Sigmoid colon (tissue), 7 donors: ENCODE measurements around the gene VEGFA. TPM values are rescaled to one million over a fixed set of nuclear protein-coding genes. Genes with fewer than 3 reads are reported as not detected.

ENCODE experiments used
- DNase-seq: peaks from one replicate; pipeline ENCODE4 v3.0.0-alpha.2; 2019
- H3K27ac ChIP-seq, 4 donors: fragments of 200-600 bp; sonication (generic); one replicate each; pipeline ENCODE4 v1.5.1; 2016 to 2019; ENCODE audit warnings: mild to moderate bottlenecking in 1 of 4
- H3K27me3 ChIP-seq, 3 donors: fragments of 200-600 bp; sonication (generic); one replicate each; pipeline ENCODE4 v1.5.1; 2019; ENCODE audit warnings: mild to moderate bottlenecking in 1 of 3
- H3K36me3 ChIP-seq, 4 donors: fragments of 200-600 bp; sonication (generic); one replicate each; pipeline ENCODE4 v1.5.1; 2016 to 2019
- H3K4me1 ChIP-seq, 4 donors: fragments of 200-600 bp; sonication (generic); one replicate each; pipeline ENCODE4 v1.5.1; 2017 to 2019
- H3K4me3 ChIP-seq, 4 donors: fragments of 200-600 bp; sonication (generic); one replicate each; pipeline ENCODE4 v1.5.1; 2017 to 2019; ENCODE audit warnings: mild to moderate bottlenecking in 2 of 4, moderate library complexity in 1 of 4
- H3K9me3 ChIP-seq, 4 donors: fragments of 200-600 bp in 3 of 4; sonication (generic) in 3 of 4; one replicate each; pipeline versions ENCODE4 v1.5.1 to v1.6.1; 2013 to 2019
- EP300 ChIP-seq, 4 donors: sonication (generic); formaldehyde crosslinking; IDR thresholded peaks; one replicate each; pipeline ENCODE4 v1.6.1; 2017; ENCODE audit warnings: antibody characterized with exemption in 4 of 4
- POLR2A ChIP-seq, 2 donors: fragments of 450-650 bp; IDR thresholded peaks; one replicate each; pipeline ENCODE4 v1.6.1; 2016; ENCODE audit warnings: antibody characterized with exemption in 2 of 2, mild to moderate bottlenecking in 2 of 2, moderate library complexity in 2 of 2
- POLR2AphosphoS5 ChIP-seq, 4 donors: sonication (generic); formaldehyde crosslinking; IDR thresholded peaks; one replicate each; pipeline ENCODE4 v1.6.1; 2017; ENCODE audit warnings: antibody characterized with exemption in 4 of 4
- WGBS, 2 donors: extraction: QIAGEN DNeasy Blood & Tissue Kit; methylation state at CpG; one replicate each; pipeline ENCODE4 v1.1.7; 2013; 5-methylcytosine and 5-hydroxymethylcytosine counted together
- intact Hi-C: fragments of 100-400 bp; cut with DNase I; formaldehyde crosslinking; loops from one replicate; pipeline ENCODE4 v1.15.1; 2023
- polyA plus RNA-seq, 3 donors: library from polyadenylated mRNA; stranded (reverse); fragments of 200-250 nt; gene quantifications; one replicate each; pipeline ENCODE4 v1.2.3, GENCODE V29; 2013
- total RNA-seq, 4 donors: library from RNA; depleted of rRNA; stranded (reverse); fragments of >200 nt; gene quantifications; one replicate each; pipeline ENCODE4 v1.1.0, GENCODE V29; 2016
- TF ChIP-seq, protein P1 (sequence below), 4 experiments: fragments of 450-650 bp in 3 of 4; fragments of 200-600 bp in 1 of 4; IDR thresholded peaks; one replicate each; pipeline ENCODE4 v1.5.1; 2016 to 2019; ENCODE audit warnings: antibody characterized with exemption in 4 of 4, mild to moderate bottlenecking in 3 of 4, moderate library complexity in 2 of 4
- donor health status: healthy with polysubstance abuse.
- donor health status: Bipolar disorder and iron deficiency.
- donor health status: healthy.

The VEGFA gene
- total and polyA plus RNA-seq, 7 donors: 11.1 to 111 (median 34.2) TPM

GRCh38 chr6:43734294-43734665, 35.7 kb upstream of the VEGFA start:
- intact Hi-C loops: no loop called here

GRCh38 chr6:43735642-43736199, 34.3 kb upstream of the VEGFA start:
- H3K9me3 ChIP-seq: peaks cover 0 to 5% (median 0%) of the 10 kb centered on the region in 4 donors
- H3K27me3 ChIP-seq: no peaks in the 10 kb centered on the region
- H3K4me3 ChIP-seq: no peak overlapping the region
- H3K4me1 ChIP-seq: no peaks in the 10 kb centered on the region
- WGBS, 2 donors: 89 to 92% methylated on average over 2 of the region's 2 CpGs
- TF ChIP-seq POLR2A (IDR thresholded peaks at IDR 0.05) (no peak), EP300 (IDR thresholded peaks at IDR 0.05) (no peak), POLR2AphosphoS5 (IDR thresholded peaks at IDR 0.05) (no peak)
- TF ChIP-seq, protein P1, sequence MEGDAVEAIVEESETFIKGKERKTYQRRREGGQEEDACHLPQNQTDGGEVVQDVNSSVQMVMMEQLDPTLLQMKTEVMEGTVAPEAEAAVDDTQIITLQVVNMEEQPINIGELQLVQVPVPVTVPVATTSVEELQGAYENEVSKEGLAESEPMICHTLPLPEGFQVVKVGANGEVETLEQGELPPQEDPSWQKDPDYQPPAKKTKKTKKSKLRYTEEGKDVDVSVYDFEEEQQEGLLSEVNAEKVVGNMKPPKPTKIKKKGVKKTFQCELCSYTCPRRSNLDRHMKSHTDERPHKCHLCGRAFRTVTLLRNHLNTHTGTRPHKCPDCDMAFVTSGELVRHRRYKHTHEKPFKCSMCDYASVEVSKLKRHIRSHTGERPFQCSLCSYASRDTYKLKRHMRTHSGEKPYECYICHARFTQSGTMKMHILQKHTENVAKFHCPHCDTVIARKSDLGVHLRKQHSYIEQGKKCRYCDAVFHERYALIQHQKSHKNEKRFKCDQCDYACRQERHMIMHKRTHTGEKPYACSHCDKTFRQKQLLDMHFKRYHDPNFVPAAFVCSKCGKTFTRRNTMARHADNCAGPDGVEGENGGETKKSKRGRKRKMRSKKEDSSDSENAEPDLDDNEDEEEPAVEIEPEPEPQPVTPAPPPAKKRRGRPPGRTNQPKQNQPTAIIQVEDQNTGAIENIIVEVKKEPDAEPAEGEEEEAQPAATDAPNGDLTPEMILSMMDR (IDR thresholded peaks at IDR 0.05): no peak
- H3K36me3 ChIP-seq: no peaks in the 10 kb centered on the region
- H3K27ac ChIP-seq: no peak overlapping the region
- DNase-seq: peak; percentile 36
- intact Hi-C loops: no loop called here

More at GRCh38 chr6:43734294-43734665, 35.7 kb upstream of the VEGFA start:
- Histone ChIP-seq H3K36me3 (no peaks in the 10 kb centered on the region), H3K9me3 (peaks cover 0 to 14% (median 0%) of the 10 kb centered on the region in 4 donors), H3K27ac (no peak overlapping the region), H3K4me1 (no peaks in the 10 kb centered on the region), H3K4me3 (no peak overlapping the region), H3K27me3 (no peaks in the 10 kb centered on the region)
- no peak for DNase-seq
- TF ChIP-seq, protein P1 (IDR thresholded peaks at IDR 0.05): no peak
- TF ChIP-seq POLR2A (IDR thresholded peaks at IDR 0.05) (no peak), POLR2AphosphoS5 (IDR thresholded peaks at IDR 0.05) (no peak), EP300 (IDR thresholded peaks at IDR 0.05) (no peak)
- WGBS, 2 donors: 74 to 91% methylated on average over 3 of the region's 3 CpGs

DNA sequence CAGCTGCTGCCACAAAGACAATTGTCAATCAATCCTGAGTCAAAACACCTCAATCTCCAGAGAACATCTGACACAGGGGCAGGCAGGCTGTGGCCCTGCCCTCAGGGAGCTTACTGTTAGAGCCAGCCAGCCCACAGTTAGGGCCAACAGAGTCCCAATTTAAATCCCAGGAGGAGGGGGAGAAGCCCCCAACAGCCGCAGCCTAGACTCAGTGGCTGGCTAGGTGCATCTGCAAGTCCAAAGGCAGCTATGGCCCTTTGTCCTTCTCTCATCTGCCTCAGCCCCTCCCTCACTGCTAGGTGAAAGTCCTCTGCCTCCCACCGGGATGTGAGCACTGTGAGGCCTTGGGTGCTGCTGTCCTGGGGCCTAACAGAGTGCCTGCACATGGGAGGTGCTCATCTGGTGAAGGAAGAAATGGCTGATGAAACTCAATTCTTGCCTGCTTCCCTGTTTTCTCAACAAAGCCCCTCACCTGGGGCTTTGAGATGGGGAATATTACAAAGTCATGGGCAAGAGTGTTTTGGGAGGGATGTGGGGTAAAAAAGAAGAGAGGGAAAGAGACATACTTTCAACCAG, 33.7 kb upstream of the VEGFA start:
- Histone ChIP-seq H3K4me3 (no peak overlapping the region), H3K9me3 (peaks cover 0 to 2% (median 0%) of the 10 kb centered on the region in 4 donors), H3K4me1 (no peaks in the 10 kb centered on the region), H3K36me3 (no peaks in the 10 kb centered on the region), H3K27ac (no peak overlapping the region), H3K27me3 (no peaks in the 10 kb centered on the region)
- WGBS, 2 donors: 71 to 88% methylated on average over 2 of the region's 2 CpGs
- DNase-seq: peak; percentile 50
- intact Hi-C loops: no loop called here
- TF ChIP-seq, protein P1 (IDR thresholded peaks at IDR 0.05): no peak
- TF ChIP-seq EP300 (IDR thresholded peaks at IDR 0.05): no peak
- no peak for TF ChIP-seq POLR2A (IDR thresholded peaks at IDR 0.05)
- no peak for TF ChIP-seq POLR2AphosphoS5 (IDR thresholded peaks at IDR 0.05)

DNA sequence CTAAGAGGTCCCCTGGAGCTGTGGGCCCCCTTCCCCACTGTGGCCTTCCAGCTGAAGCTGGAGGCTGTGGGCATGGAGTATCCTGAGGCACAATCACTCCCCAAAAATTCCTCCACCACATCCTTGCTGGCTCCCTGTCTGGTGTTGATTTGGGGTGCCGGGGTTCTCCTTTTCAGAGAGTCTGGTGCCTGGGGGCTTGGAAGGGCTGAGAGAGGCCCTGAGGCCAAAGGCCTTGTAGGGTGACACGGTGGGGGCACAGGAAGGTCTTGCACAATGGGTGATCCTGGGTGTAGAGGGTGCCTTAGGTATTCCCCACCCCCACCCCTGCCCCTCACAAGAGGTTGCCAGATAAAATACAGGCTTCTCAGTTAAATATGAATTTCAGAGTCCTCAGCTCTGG, 33.2 kb upstream of the VEGFA start:
- 89 to 92% methylated on average over 2 of the region's 2 CpGs for WGBS, 2 donors
- no peaks in the 10 kb centered on the region for H3K4me1 ChIP-seq
- H3K27me3 ChIP-seq: no peaks in the 10 kb centered on the region
- no peaks in the 10 kb centered on the region for H3K36me3 ChIP-seq
- intact Hi-C loops: no loop called here
- H3K4me3 ChIP-seq: no peak overlapping the region
- no peak overlapping the region for H3K27ac ChIP-seq
- no peak for TF ChIP-seq POLR2A (IDR thresholded peaks at IDR 0.05)
- TF ChIP-seq EP300 (IDR thresholded peaks at IDR 0.05): no peak
- no peaks in the 10 kb centered on the region for H3K9me3 ChIP-seq
- DNase-seq: peak; percentile 41

DNA sequence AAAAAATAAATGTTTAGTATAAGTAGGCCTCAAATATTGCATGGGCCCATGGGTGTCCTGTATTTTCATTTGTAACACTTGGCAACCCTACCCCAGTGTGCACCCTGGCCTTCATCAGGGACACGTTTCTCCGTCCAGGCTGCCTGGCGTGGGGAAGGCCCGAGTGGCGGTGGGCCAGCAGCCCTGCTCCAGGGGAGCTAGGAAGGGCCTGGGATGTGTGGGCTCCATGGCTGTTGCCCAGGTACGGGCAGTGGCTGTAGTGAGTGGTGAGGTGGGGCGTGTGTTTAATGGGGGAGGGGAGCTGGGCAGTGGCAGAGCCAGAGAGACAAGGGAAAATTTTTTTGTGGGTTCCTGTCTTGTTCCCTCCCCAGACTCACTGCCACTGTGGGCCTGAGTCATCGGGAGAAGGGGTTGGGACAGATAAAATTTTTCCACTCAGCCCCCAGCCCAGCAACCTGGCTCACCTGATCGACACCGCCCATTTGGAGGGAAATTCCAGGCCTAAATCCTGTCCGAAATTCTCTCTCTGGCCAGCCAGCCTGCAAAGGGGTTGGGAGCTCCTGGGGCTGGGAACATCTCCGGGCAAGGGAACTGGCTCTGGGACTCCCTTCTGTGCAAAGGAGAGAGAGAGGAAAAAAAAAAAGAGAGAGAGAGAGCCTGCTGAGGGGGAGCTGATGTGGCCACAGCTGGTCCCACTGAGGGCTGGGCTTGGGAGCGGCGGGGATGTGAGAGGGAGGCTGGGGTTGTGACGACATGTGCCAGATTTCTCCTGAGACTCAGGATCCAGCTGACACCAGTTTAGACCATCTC, 32.5 kb upstream of the VEGFA start:
- no peaks in the 10 kb centered on the region for H3K9me3 ChIP-seq
- TF ChIP-seq POLR2AphosphoS5 (IDR thresholded peaks at IDR 0.05) (no peak), POLR2A (IDR thresholded peaks at IDR 0.05) (no peak), EP300 (IDR thresholded peaks at IDR 0.05) (no peak)
- TF ChIP-seq, protein P1 (IDR thresholded peaks at IDR 0.05): no peak
- no peaks in the 10 kb centered on the region for H3K4me1 ChIP-seq
- intact Hi-C loops: no loop called here
- no peaks in the 10 kb centered on the region for H3K27me3 ChIP-seq
- no peak overlapping the region for H3K27ac ChIP-seq
- DNase-seq: peak; percentile 54
- 82 to 88% methylated on average over 15 of the region's 15 CpGs for WGBS, 2 donors
- no peaks in the 10 kb centered on the region for H3K36me3 ChIP-seq
- no peak overlapping the region for H3K4me3 ChIP-seq
